ENCODE data around the gene LGALS3BP. TPM values are rescaled to one million over a fixed set of nuclear protein-coding genes. Genes with fewer than 3 reads are reported as not detected.

LGALS3BP gene
- total RNA-seq, 1 donor from 2014 or later: 1.3 TPM

DNA sequence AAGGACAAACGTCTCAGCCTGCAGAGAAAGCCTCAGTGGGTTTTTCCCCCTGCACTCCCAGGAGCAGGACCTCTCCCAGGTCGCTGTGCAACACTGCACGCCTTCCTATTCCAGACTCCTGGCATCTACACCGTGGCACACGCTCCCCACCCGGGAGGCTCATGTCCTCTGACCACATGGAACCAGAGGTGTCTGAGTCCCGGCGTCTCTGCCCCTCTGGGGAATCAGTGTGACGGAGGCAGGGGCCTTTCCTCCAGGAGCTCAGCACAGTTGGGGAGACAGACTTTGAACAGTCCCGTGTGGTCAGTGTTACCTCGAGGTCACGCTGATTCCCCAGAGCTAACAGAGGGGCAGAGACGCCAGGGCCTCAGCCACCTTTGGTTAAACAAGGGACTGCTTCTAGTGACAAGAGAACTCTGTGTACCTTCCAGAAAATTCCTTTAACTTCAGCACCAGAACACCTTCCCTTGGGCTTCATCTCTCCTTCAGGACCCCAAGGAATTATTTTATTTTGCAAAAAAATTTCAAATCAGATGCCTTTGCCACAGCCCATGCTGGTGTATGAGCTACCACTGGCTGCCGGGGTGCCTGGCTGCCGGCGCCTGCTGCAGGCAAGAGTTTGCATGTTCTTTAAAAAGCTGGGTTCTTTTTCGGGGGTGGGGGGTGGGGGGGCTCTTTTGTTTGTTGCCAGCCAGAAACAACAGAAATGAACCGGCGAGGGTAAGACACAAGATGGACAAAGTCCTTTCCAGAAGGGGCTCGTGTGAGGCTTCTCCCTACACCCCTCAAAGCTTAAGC lies 23.3 kb upstream of the LGALS3BP start:
- intact Hi-C loops (cut with micrococcal nuclease): no loop called here
- POLR2A ChIA-PET: no interaction called here
- no peak for ATAC-seq (ENCODE audit: low read depth)
- no peak overlapping the region for H3K27ac Mint-ChIP-seq
- peaks cover 39% of the 10 kb centered on the region for H3K36me3 Mint-ChIP-seq (ENCODE audit: low read depth)
- no peak overlapping the region for H3K4me3 Mint-ChIP-seq
- TF ChIP-seq, protein P1, sequence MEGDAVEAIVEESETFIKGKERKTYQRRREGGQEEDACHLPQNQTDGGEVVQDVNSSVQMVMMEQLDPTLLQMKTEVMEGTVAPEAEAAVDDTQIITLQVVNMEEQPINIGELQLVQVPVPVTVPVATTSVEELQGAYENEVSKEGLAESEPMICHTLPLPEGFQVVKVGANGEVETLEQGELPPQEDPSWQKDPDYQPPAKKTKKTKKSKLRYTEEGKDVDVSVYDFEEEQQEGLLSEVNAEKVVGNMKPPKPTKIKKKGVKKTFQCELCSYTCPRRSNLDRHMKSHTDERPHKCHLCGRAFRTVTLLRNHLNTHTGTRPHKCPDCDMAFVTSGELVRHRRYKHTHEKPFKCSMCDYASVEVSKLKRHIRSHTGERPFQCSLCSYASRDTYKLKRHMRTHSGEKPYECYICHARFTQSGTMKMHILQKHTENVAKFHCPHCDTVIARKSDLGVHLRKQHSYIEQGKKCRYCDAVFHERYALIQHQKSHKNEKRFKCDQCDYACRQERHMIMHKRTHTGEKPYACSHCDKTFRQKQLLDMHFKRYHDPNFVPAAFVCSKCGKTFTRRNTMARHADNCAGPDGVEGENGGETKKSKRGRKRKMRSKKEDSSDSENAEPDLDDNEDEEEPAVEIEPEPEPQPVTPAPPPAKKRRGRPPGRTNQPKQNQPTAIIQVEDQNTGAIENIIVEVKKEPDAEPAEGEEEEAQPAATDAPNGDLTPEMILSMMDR (IDR thresholded peaks at IDR 0.05): no peak
- H3K9me3 Mint-ChIP-seq: no peaks in the 10 kb centered on the region
- peaks cover 24% of the 10 kb centered on the region for H3K4me1 Mint-ChIP-seq
- CTCF ChIA-PET: no interaction called here
- no peak for DNase-seq
- no peaks in the 10 kb centered on the region for H3K27me3 Mint-ChIP-seq

DNA sequence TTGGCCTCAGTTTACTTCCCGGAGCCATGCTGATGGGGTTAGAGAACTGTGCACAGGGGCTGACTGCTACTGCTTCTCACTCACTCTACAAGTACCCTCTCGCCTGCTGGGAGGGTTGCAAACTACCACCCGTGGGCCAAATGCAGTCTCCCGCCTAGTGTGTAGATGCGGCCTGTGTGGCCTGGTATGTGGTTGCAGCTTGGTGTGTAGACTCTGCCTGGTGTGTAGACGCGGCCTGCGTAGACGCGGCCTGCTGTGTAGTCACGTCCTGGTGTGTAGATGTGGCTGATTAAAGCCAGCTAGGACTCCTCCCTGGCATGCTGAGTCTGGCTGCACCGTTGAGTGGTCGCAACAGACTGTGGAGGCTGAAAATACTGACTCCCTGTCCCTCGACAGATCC lies 22.6 kb upstream of the LGALS3BP start:
- TF ChIP-seq, protein P1 (IDR thresholded peaks at IDR 0.05): no peak
- Mint-ChIP-seq H3K4me1 (peaks cover 19% of the 10 kb centered on the region), H3K36me3 (ENCODE audit: low read depth) (peaks cover 46% of the 10 kb centered on the region), H3K27ac (no peak overlapping the region), H3K9me3 (no peaks in the 10 kb centered on the region), H3K27me3 (no peaks in the 10 kb centered on the region), H3K4me3 (no peak overlapping the region)
- ChIA-PET CTCF (no interaction called here), POLR2A (no interaction called here)
- DNase-seq (no peak), ATAC-seq (ENCODE audit: low read depth) (no peak)
- intact Hi-C loops (cut with micrococcal nuclease): no loop called here

DNA sequence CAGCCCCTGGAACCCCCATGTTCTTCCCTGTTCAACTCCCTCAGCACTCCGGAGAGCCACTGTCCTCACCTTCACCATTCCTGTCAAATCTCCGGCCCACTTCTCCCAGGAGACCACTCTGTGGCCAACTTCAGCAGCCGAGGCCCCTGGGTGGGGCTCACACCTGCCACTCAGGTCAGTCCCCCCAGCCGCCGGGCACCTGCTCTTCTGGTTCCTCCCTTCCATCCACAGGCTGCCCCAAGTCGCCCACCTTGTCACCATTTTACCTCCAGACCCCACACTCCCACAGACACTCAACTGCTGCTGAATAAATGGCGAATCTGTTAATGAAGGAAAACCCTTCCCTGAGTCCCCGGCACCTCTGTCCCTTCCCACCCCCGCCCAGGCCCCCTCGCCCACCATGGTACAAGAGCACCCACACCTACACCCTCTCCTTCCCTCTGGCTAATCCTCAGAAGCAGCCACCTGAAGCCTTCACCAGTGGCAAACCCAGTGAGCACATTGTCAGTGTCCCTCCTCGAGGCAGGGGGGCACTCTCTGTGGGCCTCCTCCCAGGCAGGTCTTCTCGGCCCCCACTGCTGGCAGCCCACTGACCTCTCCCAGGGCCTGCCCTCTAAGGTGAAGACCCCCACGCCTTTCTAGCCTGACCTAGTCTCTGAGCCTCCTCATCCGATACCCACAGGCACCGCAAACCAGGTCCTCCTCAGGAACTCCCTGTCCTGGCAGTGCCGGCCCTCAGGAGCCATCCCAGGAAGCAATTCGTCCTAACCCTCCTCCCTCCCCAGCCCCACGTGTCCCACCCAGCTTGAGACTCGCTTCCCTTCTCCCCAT lies 21.7 kb upstream of the LGALS3BP start:
- ChIA-PET CTCF (no interaction called here), POLR2A (no interaction called here)
- intact Hi-C loops (cut with micrococcal nuclease): no loop called here
- H3K4me3 Mint-ChIP-seq: no peak overlapping the region
- no peak overlapping the region for H3K27ac Mint-ChIP-seq
- no peak for ATAC-seq (ENCODE audit: low read depth)
- H3K9me3 Mint-ChIP-seq: no peaks in the 10 kb centered on the region
- DNase-seq: no peak
- TF ChIP-seq, protein P1 (IDR thresholded peaks at IDR 0.05): no peak
- H3K27me3 Mint-ChIP-seq: no peaks in the 10 kb centered on the region
- peaks cover 50% of the 10 kb centered on the region for H3K36me3 Mint-ChIP-seq (ENCODE audit: low read depth)
- peaks cover 11% of the 10 kb centered on the region for H3K4me1 Mint-ChIP-seq

DNA sequence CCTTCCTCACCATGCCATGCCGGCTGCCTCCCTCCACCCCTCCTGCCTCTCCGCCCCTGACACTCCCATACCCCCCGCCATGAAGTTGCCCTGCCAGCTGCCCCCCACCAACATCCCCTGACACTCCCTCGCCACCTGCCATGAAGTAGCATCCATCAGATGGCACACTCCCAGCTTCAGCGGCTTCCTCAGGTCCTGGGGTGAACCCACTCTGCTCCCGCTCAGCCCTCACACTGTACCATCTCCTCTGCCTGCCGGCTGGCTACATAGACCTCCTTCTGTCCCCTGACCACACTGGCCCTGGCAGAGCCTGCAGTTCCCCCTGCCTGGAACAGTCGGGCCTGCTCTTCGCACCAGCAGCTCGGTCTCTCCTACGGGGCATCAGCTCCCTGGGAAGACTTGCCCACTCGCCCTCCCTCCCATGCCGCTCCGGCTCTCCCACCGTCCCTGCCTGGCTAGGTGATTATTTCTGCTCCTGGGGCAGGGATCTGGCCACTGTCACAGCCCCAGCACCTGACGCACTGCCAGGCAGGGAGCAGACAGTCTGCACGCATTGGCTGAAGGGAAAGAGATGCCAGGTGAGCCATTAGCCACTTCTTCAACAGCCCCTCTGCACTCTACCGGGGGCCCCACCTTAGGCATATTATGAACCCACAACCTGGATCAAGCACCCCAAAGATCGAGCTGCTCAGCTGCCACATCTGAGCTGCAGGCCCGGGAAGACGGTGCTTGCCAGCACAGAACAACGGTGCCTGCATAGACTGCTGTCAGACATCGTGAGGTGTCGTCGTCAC lies 20.9 kb upstream of the LGALS3BP start:
- no peaks in the 10 kb centered on the region for H3K27me3 Mint-ChIP-seq
- ChIA-PET POLR2A (no interaction called here), CTCF (no interaction called here)
- peaks cover 3% of the 10 kb centered on the region for H3K4me1 Mint-ChIP-seq
- no peaks in the 10 kb centered on the region for H3K9me3 Mint-ChIP-seq
- no peak overlapping the region for H3K27ac Mint-ChIP-seq
- no peak for ATAC-seq (ENCODE audit: low read depth)
- TF ChIP-seq, protein P1 (IDR thresholded peaks at IDR 0.05): no peak
- intact Hi-C loops (cut with micrococcal nuclease): no loop called here
- no peak for DNase-seq
- peaks cover 57% of the 10 kb centered on the region for H3K36me3 Mint-ChIP-seq (ENCODE audit: low read depth)
- H3K4me3 Mint-ChIP-seq: no peak overlapping the region

Data from activated B cell treated with CpG ODN at 0.5 μM for 24 hours (primary cell).